HCT116 (cell line): ENCODE results near the gene CBX1. TPM values are rescaled to one million over a fixed set of nuclear protein-coding genes. Genes with fewer than 3 reads are reported as not detected.

Experiments used
- ATAC-seq: fragments of 200-7000 bp; cut with Tn5 transposase; 2 replicates; pipeline ENCODE4 v1.9.1; 2020; ENCODE audit warnings: mild to moderate bottlenecking, moderate library complexity
- BruUV-seq: library from RNA; stranded (reverse); fragments of 400-500 nt; replicated peaks from 2 replicates; lab custom pipeline; 2021; lab: Mats Ljungman, UMichigan
- CTCF ChIA-PET: fragments of 300-600 bp; sonication (Branson Sonifier 250); formaldehyde crosslinking; loops from one replicate; lab custom pipeline; 2021; ENCODE audit warnings: antibody characterized with exemption; lab: Charles Lee
- POLR2A ChIA-PET: fragments of 300-600, 350-600 bp; sonication (Branson Sonifier 250); formaldehyde crosslinking; loops from one replicate; lab custom pipeline; 2021; ENCODE audit warnings: antibody characterized with exemption; lab: Charles Lee
- RAD21 ChIA-PET, 2 experiments: fragments of 300-600 bp; sonication (Branson Sonifier 250); formaldehyde crosslinking; loops; one replicate each; lab custom pipeline; 2023; ENCODE audit warnings: low total read pairs in 2 of 2; ENCODE audit not compliant: uncharacterized antibody in 2 of 2, unreplicated experiment in 2 of 2, low non-redundant PET in 1 of 2; lab: Charles Lee
- DNase-seq: peaks from one replicate; pipeline ENCODE4 v3.0.0-alpha.2; 2010; ENCODE audit warnings: low read depth, low spot score
- H2AFZ ChIP-seq: fragments of 200-600 bp; shearing (Covaris generic), sonication (generic); 2 replicates; pipeline ENCODE4 v1.6.1; 2017; ENCODE audit warnings: low read depth, mixed run types, mixed read lengths, antibody characterized with exemption, low read length; ENCODE audit not compliant: poor library complexity, severe bottlenecking
- H3K27ac ChIP-seq: 2 replicates; pipeline ENCODE4 v1.5.1; 2012; ENCODE audit warnings: low read depth, low read length
- H3K27me3 ChIP-seq: fragments of 200-600 bp; sonication (generic); 2 replicates; pipeline ENCODE4 v1.6.1; 2016; ENCODE audit warnings: mixed run types, low read length, mixed read lengths; ENCODE audit not compliant: insufficient read depth
- H3K36me3 ChIP-seq, 2 experiments: fragments of 200-500 bp in 1 of 2; fragments of 200-600 bp in 1 of 2; sonication (Bioruptor generic) in 1 of 2; sonication (generic) in 1 of 2; 2 replicates each; pipeline versions ENCODE4 v1.5.1 to v1.6.1; 2014 to 2016; ENCODE audit warnings: low read length in 2 of 2, inconsistent platforms in 1 of 2, mixed read lengths in 1 of 2, mixed run types in 1 of 2; ENCODE audit not compliant: insufficient read depth in 2 of 2, control insufficient read depth in 1 of 2
- H3K4me1 ChIP-seq, 2 experiments: fragments of 200-600 bp in 1 of 2; sonication (generic) in 1 of 2; 2 replicates each; pipeline versions ENCODE4 v1.5.1 to v1.6.1; 2012 to 2017; ENCODE audit warnings: low read length in 2 of 2, inconsistent platforms in 1 of 2, mild to moderate bottlenecking in 1 of 2, mixed read lengths in 1 of 2, mixed run types in 1 of 2, moderate library complexity in 1 of 2; ENCODE audit not compliant: insufficient read depth in 2 of 2, control insufficient read depth in 1 of 2
- H3K4me2 ChIP-seq: fragments of 200-600 bp; sonication (generic); 2 replicates; pipeline ENCODE4 v1.6.1; 2017; ENCODE audit warnings: mixed run types, low read length, mixed read lengths
- H3K4me3 ChIP-seq, 2 experiments: fragments of 200-600 bp in 1 of 2; sonication (generic) in 1 of 2; replicated peaks in 1 of 2; 2 replicates each; pipeline ENCODE4 v1.5.1; 2011 to 2016; ENCODE audit warnings: low read length in 2 of 2, control low read depth in 1 of 2, low read depth in 1 of 2, mild to moderate bottlenecking in 1 of 2, mixed read lengths in 1 of 2, mixed run types in 1 of 2
- H3K79me2 ChIP-seq: fragments of 200-600 bp; sonication (generic); 2 replicates; pipeline ENCODE4 v1.6.1; 2017; ENCODE audit warnings: mild to moderate bottlenecking, mixed run types, low read length, moderate library complexity, mixed read lengths; ENCODE audit not compliant: insufficient read depth
- H3K9ac ChIP-seq: fragments of 200-600 bp; sonication (generic); 2 replicates; pipeline ENCODE4 v1.6.1; 2016; ENCODE audit warnings: low read length, mixed read lengths
- H3K9me2 ChIP-seq: fragments of 200-600 bp; sonication (generic), shearing (Covaris generic); 2 replicates; pipeline ENCODE4 v1.6.1; 2017; ENCODE audit warnings: mixed run types, mild to moderate bottlenecking, moderate library complexity; ENCODE audit not compliant: insufficient read depth
- H3K9me3 ChIP-seq, 2 experiments: fragments of 200-500 bp in 1 of 2; fragments of 200-600 bp in 1 of 2; sonication (Bioruptor generic) in 1 of 2; sonication (generic) in 1 of 2; 2 replicates each; pipeline ENCODE4 v1.6.1; 2014 to 2017; ENCODE audit warnings: low read length in 2 of 2, mixed read lengths in 2 of 2, inconsistent platforms in 1 of 2, low read depth in 1 of 2, mild to moderate bottlenecking in 1 of 2, mixed run types in 1 of 2, moderate library complexity in 1 of 2; ENCODE audit not compliant: control insufficient read depth in 1 of 2, insufficient read depth in 1 of 2
- H4K20me1 ChIP-seq: fragments of 200-600 bp; sonication (generic), shearing (Covaris generic); 2 replicates; pipeline ENCODE4 v1.6.1; 2017; ENCODE audit warnings: mixed run types, mild to moderate bottlenecking, moderate library complexity; ENCODE audit not compliant: insufficient read depth
- ATF3 ChIP-seq: IDR thresholded peaks from 2 replicates; pipeline ENCODE4 v1.6.1; 2012
- CTCF ChIP-seq, 3 experiments: fragments of 200-600 bp in 1 of 3; sonication (generic) in 1 of 3; IDR thresholded peaks in 2 of 3; conservative IDR thresholded peaks in 1 of 3; 2 replicates each; pipeline ENCODE4 v1.5.1; 2012 to 2017; ENCODE audit warnings: low read depth in 2 of 3, low read length in 2 of 3, antibody characterized with exemption in 1 of 3, borderline replicate concordance in 1 of 3, control low read depth in 1 of 3, mild to moderate bottlenecking in 1 of 3, mixed read lengths in 1 of 3, mixed run types in 1 of 3, moderate library complexity in 1 of 3; ENCODE audit not compliant: insufficient read depth in 1 of 3
- EZH2 ChIP-seq: fragments of 200-600 bp; sonication (generic); IDR thresholded peaks from 2 replicates; pipeline ENCODE4 v1.6.1; 2017; ENCODE audit warnings: antibody characterized with exemption, mixed run types
- EZH2phosphoT487 ChIP-seq: fragments of 200-600 bp; IDR thresholded peaks from 2 replicates; pipeline ENCODE4 v1.6.1; 2018; ENCODE audit warnings: antibody characterized with exemption, borderline replicate concordance
- POLR2AphosphoS5 ChIP-seq: IDR thresholded peaks from 2 replicates; pipeline ENCODE4 v1.6.1; 2011; ENCODE audit warnings: mild to moderate bottlenecking, low read depth, low read length, moderate library complexity
- RAD21 ChIP-seq: IDR thresholded peaks from 2 replicates; pipeline ENCODE4 v1.6.1; 2012; ENCODE audit warnings: low read depth, mild to moderate bottlenecking
- SRF ChIP-seq: IDR thresholded peaks from 2 replicates; pipeline ENCODE4 v1.6.1; 2012; ENCODE audit warnings: low read depth
- TCF7L2 ChIP-seq: IDR thresholded peaks from 2 replicates; pipeline ENCODE4 v1.7.0; 2011; ENCODE audit warnings: borderline replicate concordance, inconsistent platforms; ENCODE audit not compliant: insufficient read depth, insufficient read length; ENCODE audit errors: extremely low read depth
- intact Hi-C: fragments of 100-400 bp; cut with micrococcal nuclease; formaldehyde crosslinking; loops from 2 replicates; pipeline ENCODE4 v1.10.0; 2022
- total RNA-seq: library from RNA; stranded (reverse); gene quantifications from one replicate; pipeline ENCODE4 v1.2.1, GENCODE V29; 2021; ENCODE audit not compliant: unreplicated experiment
- TF ChIP-seq, protein P1 (sequence below): IDR thresholded peaks from 2 replicates; pipeline ENCODE4 v1.6.1; 2012; ENCODE audit warnings: low read depth

CBX1 gene
- total RNA-seq, 1 experiment from 2014 or later = 136 TPM

DNA sequence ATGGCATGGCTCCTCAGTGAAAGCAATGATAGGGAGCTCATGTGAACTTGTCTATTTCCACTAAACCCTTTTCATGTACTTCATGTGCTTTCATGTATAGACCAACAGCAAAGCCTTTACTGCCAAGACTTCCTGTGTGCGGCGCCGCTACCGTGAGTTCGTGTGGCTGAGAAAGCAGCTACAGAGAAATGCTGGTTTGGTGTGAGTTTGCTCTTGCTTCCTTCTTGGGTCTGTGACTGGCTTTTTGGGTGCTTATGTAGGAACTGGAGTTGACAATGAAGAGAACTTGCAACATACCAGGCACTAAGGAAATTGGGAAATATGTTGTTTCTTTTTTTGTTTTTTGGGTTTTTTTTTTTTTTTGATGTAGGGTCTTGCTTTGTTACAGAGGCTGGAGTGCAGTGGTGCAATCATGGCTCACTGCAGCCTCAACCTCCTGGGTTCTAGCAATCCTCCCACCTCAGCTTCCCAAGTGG, 12.0 kb upstream of the CBX1 start (continued):
- TF ChIP-seq, protein P1, sequence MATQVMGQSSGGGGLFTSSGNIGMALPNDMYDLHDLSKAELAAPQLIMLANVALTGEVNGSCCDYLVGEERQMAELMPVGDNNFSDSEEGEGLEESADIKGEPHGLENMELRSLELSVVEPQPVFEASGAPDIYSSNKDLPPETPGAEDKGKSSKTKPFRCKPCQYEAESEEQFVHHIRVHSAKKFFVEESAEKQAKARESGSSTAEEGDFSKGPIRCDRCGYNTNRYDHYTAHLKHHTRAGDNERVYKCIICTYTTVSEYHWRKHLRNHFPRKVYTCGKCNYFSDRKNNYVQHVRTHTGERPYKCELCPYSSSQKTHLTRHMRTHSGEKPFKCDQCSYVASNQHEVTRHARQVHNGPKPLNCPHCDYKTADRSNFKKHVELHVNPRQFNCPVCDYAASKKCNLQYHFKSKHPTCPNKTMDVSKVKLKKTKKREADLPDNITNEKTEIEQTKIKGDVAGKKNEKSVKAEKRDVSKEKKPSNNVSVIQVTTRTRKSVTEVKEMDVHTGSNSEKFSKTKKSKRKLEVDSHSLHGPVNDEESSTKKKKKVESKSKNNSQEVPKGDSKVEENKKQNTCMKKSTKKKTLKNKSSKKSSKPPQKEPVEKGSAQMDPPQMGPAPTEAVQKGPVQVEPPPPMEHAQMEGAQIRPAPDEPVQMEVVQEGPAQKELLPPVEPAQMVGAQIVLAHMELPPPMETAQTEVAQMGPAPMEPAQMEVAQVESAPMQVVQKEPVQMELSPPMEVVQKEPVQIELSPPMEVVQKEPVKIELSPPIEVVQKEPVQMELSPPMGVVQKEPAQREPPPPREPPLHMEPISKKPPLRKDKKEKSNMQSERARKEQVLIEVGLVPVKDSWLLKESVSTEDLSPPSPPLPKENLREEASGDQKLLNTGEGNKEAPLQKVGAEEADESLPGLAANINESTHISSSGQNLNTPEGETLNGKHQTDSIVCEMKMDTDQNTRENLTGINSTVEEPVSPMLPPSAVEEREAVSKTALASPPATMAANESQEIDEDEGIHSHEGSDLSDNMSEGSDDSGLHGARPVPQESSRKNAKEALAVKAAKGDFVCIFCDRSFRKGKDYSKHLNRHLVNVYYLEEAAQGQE = no peak
- no peak for TF ChIP-seq SRF
- TF ChIP-seq, all 23 proteins: peak for 0

GRCh38 chr17:48111937-48112241, 10.6 kb upstream of the CBX1 start:
- ChIA-PET POLR2A (interaction anchor here (0.6 kb wide), 1 partner anchor 63 kb away, joined by 3 read pairs; no protein-coding TSS in a partner anchor), RAD21 (no interaction called here), CTCF (interaction anchor here (0.6 to 1.3 kb wide), 3 partner anchors 14 to 87 kb away, joined by 3 read pairs; no protein-coding TSS in a partner anchor)
- Histone ChIP-seq H3K27ac (no peak overlapping the region), H2AFZ (no peak overlapping the region), H3K9ac (no peak overlapping the region), H3K9me3 (no peaks in the 10 kb centered on the region), H3K4me2 (no peak overlapping the region), H3K27me3 (no peaks in the 10 kb centered on the region), H3K79me2 (peaks cover 57% of the 10 kb centered on the region), H3K4me3 (no peak overlapping the region), H3K9me2 (no peaks in the 10 kb centered on the region), H4K20me1 (no peaks in the 10 kb centered on the region), H3K36me3 (peaks cover 6 to 7% of the 10 kb centered on the region in 2 experiments; a peak in 2 of 4 replicates), H3K4me1 (peaks cover 0 to 12% of the 10 kb centered on the region in 2 experiments; a peak in 2 of 4 replicates)
- DNase-seq = no peak
- no TSS peak for BruUV-seq
- no peak for ATAC-seq
- no peak for TF ChIP-seq ATF3
- TF ChIP-seq RAD21 = no peak
- TF ChIP-seq, protein P1 = no peak
- TF ChIP-seq POLR2AphosphoS5 = no peak
- TF ChIP-seq EZH2 = no peak
- TF ChIP-seq SRF = no peak
- no peak for TF ChIP-seq EZH2phosphoT487
- no peak for TF ChIP-seq CTCF (IDR thresholded peaks at IDR 0.05 in 2 of 3, conservative IDR thresholded peaks at IDR 0.05 in 1 of 3; ENCODE audit: borderline replicate concordance in 1 of 3, insufficient read depth in 1 of 3, low read depth in 2 of 3, low read length in 2 of 3)
- no peak for TF ChIP-seq TCF7L2
- intact Hi-C loops = no loop called here
